Effector memory CD8-positive, alpha-beta T cell (primary cell): ENCODE data around the gene ABCC1.

ENCODE experiments used
- ATAC-seq: fragments of 150-1000 bp; cut with Tn5 transposase; replicated peaks from 2 replicates; pipeline ENCODE4 v1.10.0; 2021; ENCODE audit warnings: mild to moderate bottlenecking, moderate library complexity
- DNase-seq, 3 experiments: peaks; one replicate each; pipeline ENCODE4 v3.0.0; 2021
- H3K27ac Mint-ChIP-seq, 2 donors: one replicate each; pipeline ENCODE4 v1.8.0; 2022; ENCODE audit warnings: mild to moderate bottlenecking in 2 of 2, mixed read lengths in 2 of 2, moderate library complexity in 2 of 2
- H3K27me3 Mint-ChIP-seq, 2 donors: one replicate each; pipeline ENCODE4 v1.8.0; 2022; ENCODE audit warnings: mixed read lengths in 2 of 2
- H3K36me3 Mint-ChIP-seq: one replicate; pipeline ENCODE4 v1.8.0; 2022; ENCODE audit warnings: mild to moderate bottlenecking, moderate library complexity, mixed read lengths; ENCODE audit not compliant: insufficient read depth
- H3K4me1 Mint-ChIP-seq, 2 donors: one replicate each; pipeline ENCODE4 v1.8.0; 2022; ENCODE audit warnings: low read depth in 2 of 2, mixed read lengths in 2 of 2
- H3K4me3 Mint-ChIP-seq, 2 donors: one replicate each; pipeline ENCODE4 v1.8.0; 2022; ENCODE audit warnings: mild to moderate bottlenecking in 2 of 2, mixed read lengths in 2 of 2, moderate library complexity in 2 of 2
- H3K9me3 Mint-ChIP-seq, 2 donors: one replicate each; pipeline ENCODE4 v1.8.0; 2022; ENCODE audit warnings: mixed read lengths in 2 of 2

Gene ABCC1

DNA sequence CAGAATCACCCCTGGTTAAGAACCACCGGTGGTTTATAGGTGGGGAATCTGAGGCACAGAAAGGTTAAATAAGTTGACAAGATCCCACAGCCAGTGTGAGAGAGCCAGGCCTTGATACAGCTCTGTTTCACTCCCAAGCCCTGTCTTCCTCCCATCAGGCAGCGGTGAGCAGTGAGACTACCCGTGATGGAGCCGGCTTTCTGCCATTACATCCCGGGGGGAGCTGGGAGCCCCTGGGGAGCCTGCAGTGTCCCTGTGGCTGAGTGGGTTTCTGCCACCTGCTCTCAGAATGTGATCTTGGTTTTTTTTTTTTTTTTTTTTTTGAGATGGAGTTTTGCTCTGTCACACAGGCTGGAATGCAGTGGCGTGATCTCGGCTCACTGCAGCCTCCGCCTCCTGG, 66.4 kb downstream of the ABCC1 start:
- Mint-ChIP-seq H3K4me1 (peaks cover 4 to 5% of the 10 kb centered on the region in 2 donors), H3K27me3 (no peaks in the 10 kb centered on the region), H3K27ac (peak overlapping the region in 1 of 2 donors; percentile 51), H3K4me3 (no peak overlapping the region), H3K9me3 (no peaks in the 10 kb centered on the region), H3K36me3 (peaks cover 43% of the 10 kb centered on the region)
- ATAC-seq (no peak), DNase-seq (no peak)

- H3K27ac Mint-ChIP-seq: peak overlapping the region in 1 of 2 donors; percentile 22
- H3K36me3 Mint-ChIP-seq: peaks cover 41% of the 10 kb centered on the region
- DNase-seq (no peak), ATAC-seq (no peak)
- peaks cover 4 to 5% of the 10 kb centered on the region in 2 donors for H3K4me1 Mint-ChIP-seq
- H3K27me3 Mint-ChIP-seq: no peaks in the 10 kb centered on the region
- no peak overlapping the region for H3K4me3 Mint-ChIP-seq
- H3K9me3 Mint-ChIP-seq: no peaks in the 10 kb centered on the region
These were observed 67.1 kb downstream of the ABCC1 start for GRCh38 chr16:16016388-16016964.

- ATAC-seq (no peak), DNase-seq (no peak)
- H3K9me3 Mint-ChIP-seq: no peaks in the 10 kb centered on the region
- H3K27me3 Mint-ChIP-seq: no peaks in the 10 kb centered on the region
- H3K36me3 Mint-ChIP-seq: peaks cover 31% of the 10 kb centered on the region
- H3K4me3 Mint-ChIP-seq: no peak overlapping the region
- H3K4me1 Mint-ChIP-seq: peaks cover 4 to 5% of the 10 kb centered on the region in 2 donors
- H3K27ac Mint-ChIP-seq: peak overlapping the region in 1 of 2 donors; percentile 22
These were observed 68.4 kb downstream of the ABCC1 start for GRCh38 chr16:16017812-16018211.

GRCh38 chr16:16018705-16019104, 69.3 kb downstream of the ABCC1 start:
- DNase-seq (no peak), ATAC-seq (no peak)
- Mint-ChIP-seq H3K4me1 (peaks cover 4 to 11% of the 10 kb centered on the region in 2 donors), H3K27me3 (no peaks in the 10 kb centered on the region), H3K27ac (peak overlapping the region in 1 of 2 donors; percentile 37), H3K36me3 (peaks cover 32% of the 10 kb centered on the region), H3K9me3 (no peaks in the 10 kb centered on the region), H3K4me3 (no peak overlapping the region)

DNA sequence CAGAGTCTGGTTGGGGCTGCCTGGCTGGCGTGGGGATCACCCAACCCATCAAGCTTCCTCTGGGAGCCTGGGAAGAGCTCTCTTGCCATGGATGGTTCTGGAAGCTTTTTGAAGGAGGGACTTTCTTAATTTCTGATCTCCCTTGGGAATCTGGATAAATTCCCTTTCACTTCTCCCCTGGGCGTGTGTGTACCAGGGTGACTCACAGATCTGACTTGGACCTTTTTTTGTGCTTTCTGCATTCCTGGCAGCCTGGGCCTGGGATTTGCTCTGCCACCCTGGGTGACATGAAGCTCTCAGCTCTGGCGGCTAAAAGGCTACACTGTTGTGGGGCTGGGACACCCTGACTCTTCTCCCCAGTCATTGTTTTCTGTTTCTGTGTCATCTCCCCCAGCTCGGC, 70.1 kb downstream of the ABCC1 start:
- no peak overlapping the region for H3K4me3 Mint-ChIP-seq
- H3K4me1 Mint-ChIP-seq: peaks cover 9 to 19% of the 10 kb centered on the region in 2 donors
- H3K9me3 Mint-ChIP-seq: no peaks in the 10 kb centered on the region
- ATAC-seq: no peak
- H3K36me3 Mint-ChIP-seq: peaks cover 31% of the 10 kb centered on the region
- no peak for DNase-seq
- no peaks in the 10 kb centered on the region for H3K27me3 Mint-ChIP-seq
- no peak overlapping the region for H3K27ac Mint-ChIP-seq

- Mint-ChIP-seq H3K4me1 (peaks cover 17 to 27% of the 10 kb centered on the region in 2 donors), H3K27ac (no peak overlapping the region)
These were observed 70.9 kb downstream of the ABCC1 start for GRCh38 chr16:16020291-16020690.

GRCh38 chr16:16021020-16021419, 71.6 kb downstream of the ABCC1 start:
- Mint-ChIP-seq H3K27ac (no peak overlapping the region), H3K36me3 (peaks cover 27% of the 10 kb centered on the region), H3K4me3 (no peak overlapping the region), H3K27me3 (no peaks in the 10 kb centered on the region), H3K4me1 (peaks cover 20 to 30% of the 10 kb centered on the region in 2 donors), H3K9me3 (no peaks in the 10 kb centered on the region)
- no peak for DNase-seq
- no peak for ATAC-seq

More at GRCh38 chr16:16020291-16020690, 70.9 kb downstream of the ABCC1 start:
- no peak overlapping the region for H3K4me3 Mint-ChIP-seq
- ATAC-seq (no peak), DNase-seq (no peak)
- H3K27me3 Mint-ChIP-seq: no peaks in the 10 kb centered on the region
- no peaks in the 10 kb centered on the region for H3K9me3 Mint-ChIP-seq
- peaks cover 29% of the 10 kb centered on the region for H3K36me3 Mint-ChIP-seq

DNA sequence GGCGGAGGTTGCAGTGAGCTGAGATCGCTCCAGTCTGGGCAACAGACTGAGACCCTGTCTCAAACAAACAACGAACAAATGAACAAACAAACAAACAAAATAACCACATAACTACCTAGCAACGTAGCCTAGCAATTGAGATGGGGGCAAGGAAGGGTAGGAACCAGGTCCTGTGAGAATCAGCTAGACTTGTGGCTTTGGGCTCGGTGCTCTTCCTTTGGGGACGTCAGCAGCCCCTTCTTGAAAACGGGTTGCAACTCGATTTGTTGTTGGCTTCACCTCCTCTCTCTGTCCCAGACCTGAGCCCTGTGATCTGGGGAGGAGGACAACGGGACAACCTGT, 72.2 kb downstream of the ABCC1 start:
- no peak for ATAC-seq
- Mint-ChIP-seq H3K4me1 (peaks cover 20 to 25% of the 10 kb centered on the region in 2 donors), H3K27me3 (no peaks in the 10 kb centered on the region), H3K36me3 (peaks cover 21% of the 10 kb centered on the region), H3K9me3 (no peaks in the 10 kb centered on the region), H3K4me3 (no peak overlapping the region), H3K27ac (no peak overlapping the region)
- no peak for DNase-seq

GRCh38 chr16:16021988-16022682, 72.7 kb downstream of the ABCC1 start:
- Mint-ChIP-seq H3K9me3 (no peaks in the 10 kb centered on the region), H3K36me3 (peaks cover 21% of the 10 kb centered on the region), H3K27ac (peak overlapping the region in 1 of 2 donors; percentile 10), H3K27me3 (no peaks in the 10 kb centered on the region), H3K4me3 (no peak overlapping the region), H3K4me1 (peaks cover 20 to 24% of the 10 kb centered on the region in 2 donors)
- ATAC-seq: no peak
- no peak for DNase-seq

- no peak overlapping the region for H3K4me3 Mint-ChIP-seq
- peaks cover 18 to 24% of the 10 kb centered on the region in 2 donors for H3K4me1 Mint-ChIP-seq
- H3K27me3 Mint-ChIP-seq: no peaks in the 10 kb centered on the region
- H3K27ac Mint-ChIP-seq: peak overlapping the region; percentile 10 to 83
- DNase-seq: no peak
- ATAC-seq: no peak
- no peaks in the 10 kb centered on the region for H3K9me3 Mint-ChIP-seq
- peaks cover 21% of the 10 kb centered on the region for H3K36me3 Mint-ChIP-seq
These were observed 73.3 kb downstream of the ABCC1 start for GRCh38 chr16:16022683-16023064.

DNA sequence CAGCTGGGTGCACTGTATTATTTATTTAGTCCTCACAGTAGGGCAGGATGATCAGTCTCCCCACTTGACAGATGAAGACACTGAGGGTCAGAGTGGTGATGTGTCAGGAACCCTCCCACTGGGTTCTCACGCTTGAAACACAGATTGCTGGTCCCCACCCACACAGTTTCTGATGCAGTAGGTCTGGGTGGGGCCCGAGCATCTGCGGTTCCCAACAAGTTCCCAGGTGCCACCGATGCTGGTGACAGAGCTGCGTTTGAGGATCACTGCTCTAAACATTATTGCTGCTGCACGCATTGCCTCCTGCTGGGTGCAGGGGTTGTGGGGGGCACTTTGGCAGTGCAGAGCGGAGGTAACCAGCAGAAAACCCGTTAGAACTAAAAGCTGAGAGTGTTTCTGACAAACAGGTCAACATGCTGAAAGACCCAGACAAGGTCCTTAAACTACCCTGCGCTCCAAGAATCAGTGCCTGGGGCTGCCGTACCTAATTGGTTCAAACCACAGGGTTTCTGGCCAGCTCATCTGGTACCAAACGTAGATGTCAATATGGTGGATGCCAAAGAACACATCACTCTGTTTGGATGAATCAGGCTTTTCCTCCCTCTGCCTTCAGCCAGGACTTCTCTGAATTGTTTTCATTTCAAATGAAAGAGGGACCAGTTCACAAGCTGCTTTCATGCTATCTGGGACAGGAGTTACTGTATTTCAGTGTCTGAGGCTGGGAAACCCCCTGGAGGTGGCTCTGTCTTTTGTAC, 76.0 kb downstream of the ABCC1 start:
- peaks cover 12% of the 10 kb centered on the region for H3K36me3 Mint-ChIP-seq
- H3K4me3 Mint-ChIP-seq: peak overlapping the region; percentile 17 to 57
- ATAC-seq: peak; percentile 88
- peaks cover 18 to 33% of the 10 kb centered on the region in 2 donors for H3K4me1 Mint-ChIP-seq
- H3K27ac Mint-ChIP-seq: peak overlapping the region; percentile 83 to 92
- H3K27me3 Mint-ChIP-seq: no peaks in the 10 kb centered on the region
- peak; percentile 7 to 37 (median 26) for DNase-seq
- no peaks in the 10 kb centered on the region for H3K9me3 Mint-ChIP-seq

DNA sequence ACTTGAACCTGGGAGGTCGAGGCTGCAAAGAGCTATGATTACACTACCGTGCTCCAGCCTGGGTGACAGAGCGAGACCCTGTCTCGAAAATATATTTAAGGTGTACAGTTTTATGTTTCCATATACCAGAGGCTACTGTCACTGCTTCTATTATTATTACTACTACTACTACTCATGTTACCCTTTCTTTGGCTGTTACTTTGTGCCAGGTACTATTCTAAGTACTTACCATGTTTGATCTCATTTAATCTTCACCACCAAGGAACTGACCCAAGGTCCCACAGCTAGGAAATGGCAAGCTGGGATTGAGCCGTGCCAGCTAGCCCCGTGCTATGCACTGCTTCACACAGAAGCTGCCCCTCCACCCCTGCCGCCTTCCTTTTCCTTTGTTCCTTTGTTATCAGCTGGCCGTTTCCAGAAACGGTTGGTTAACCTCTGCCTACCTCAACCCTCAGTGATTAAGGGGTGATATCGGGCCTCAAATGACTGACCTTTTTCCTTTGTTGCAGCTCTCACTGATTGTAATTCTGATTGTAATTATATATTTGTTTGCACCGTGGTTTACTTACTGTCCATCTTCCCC, 78.4 kb downstream of the ABCC1 start:
- Mint-ChIP-seq H3K27me3 (no peaks in the 10 kb centered on the region), H3K27ac (peak overlapping the region; percentile 30 to 76), H3K9me3 (no peaks in the 10 kb centered on the region), H3K4me1 (peaks cover 24 to 40% of the 10 kb centered on the region in 2 donors), H3K4me3 (peak overlapping the region in 1 of 2 donors; percentile 25), H3K36me3 (peaks cover 12% of the 10 kb centered on the region)
- no peak for DNase-seq
- ATAC-seq: no peak

GRCh38 chr16:16028311-16028999, 79.0 kb downstream of the ABCC1 start:
- Mint-ChIP-seq H3K27me3 (no peaks in the 10 kb centered on the region), H3K9me3 (no peaks in the 10 kb centered on the region), H3K36me3 (peaks cover 11% of the 10 kb centered on the region), H3K4me3 (peak overlapping the region in 1 of 2 donors; percentile 25), H3K27ac (peak overlapping the region in 1 of 2 donors; percentile 57), H3K4me1 (peaks cover 28 to 43% of the 10 kb centered on the region in 2 donors)
- DNase-seq: no peak
- ATAC-seq: no peak
